ENCODE results near the gene NDE1. TPM values are rescaled to one million over a fixed set of nuclear protein-coding genes. Genes with fewer than 3 reads are reported as not detected.
A peak's percentile ranks its signal among the peaks of the same experiment; 100 is the strongest.
"Not testable (repeated sequence)": the region's sequence is repeated elsewhere in the genome, so short reads cannot be mapped to it uniquely, and the experiment has no call there.

The NDE1 gene
- total RNA-seq, 1 donor from 2014 or later: 42.9 TPM

- no peak for DNase-seq (ENCODE audit: low spot score)
- ATAC-seq: no peak
- intact Hi-C loops (cut with DNase I): no loop called here
These were observed 27.4 kb downstream of the NDE1 start for GRCh38 chr16:15677447-15677846.

GRCh38 chr16:15682105-15682570 is 32.1 kb downstream of the NDE1 start:
- no peak for ATAC-seq
- no peak for DNase-seq (ENCODE audit: low spot score)
- intact Hi-C loops (cut with DNase I): no loop called here

- no peak for DNase-seq (ENCODE audit: low spot score)
- intact Hi-C loops (cut with DNase I): no loop called here
These were observed 36.2 kb downstream of the NDE1 start for GRCh38 chr16:15686287-15686686.

GRCh38 chr16:15689290-15689689 is 39.2 kb downstream of the NDE1 start:
- intact Hi-C loops (cut with DNase I): no loop called here
- DNase-seq (ENCODE audit: low spot score) (no peak), ATAC-seq (no peak)

More at GRCh38 chr16:15686287-15686686, 36.2 kb downstream of the NDE1 start:
- no peak for ATAC-seq

GRCh38 chr16:15690296-15690695 is 40.3 kb downstream of the NDE1 start:
- DNase-seq (ENCODE audit: low spot score) (no peak), ATAC-seq (no peak)
- intact Hi-C loops (cut with DNase I): no loop called here

GRCh38 chr16:15691046-15691445 is 41.0 kb downstream of the NDE1 start:
- DNase-seq (ENCODE audit: low spot score) (no peak), ATAC-seq (no peak)
- intact Hi-C loops (cut with DNase I): no loop called here

- DNase-seq (ENCODE audit: low spot score); intact Hi-C loops (cut with DNase I); ATAC-seq: not testable (repeated sequence)
These were observed 42.5 kb downstream of the NDE1 start for GRCh38 chr16:15692508-15692907.

GRCh38 chr16:15694499-15694898 is 44.5 kb downstream of the NDE1 start:
- intact Hi-C loops (cut with DNase I): no loop called here
- no peak for DNase-seq (ENCODE audit: low spot score)
- ATAC-seq: no peak

- no peak for ATAC-seq
- DNase-seq (ENCODE audit: low spot score): no peak
- intact Hi-C loops (cut with DNase I): no loop called here
These were observed 49.8 kb downstream of the NDE1 start for GRCh38 chr16:15699819-15700218.

GRCh38 chr16:15701367-15701766 is 51.3 kb downstream of the NDE1 start:
- no peak for DNase-seq (ENCODE audit: low spot score)
- intact Hi-C loops (cut with DNase I): no loop called here
- ATAC-seq: no peak

- intact Hi-C loops (cut with DNase I): no loop called here
- DNase-seq (ENCODE audit: low spot score) (no peak), ATAC-seq (no peak)
These were observed 52.2 kb downstream of the NDE1 start for GRCh38 chr16:15701975-15702970.

- intact Hi-C loops (cut with DNase I): no loop called here
- DNase-seq (ENCODE audit: low spot score): no peak
- ATAC-seq: no peak
These were observed 53.1 kb downstream of the NDE1 start for GRCh38 chr16:15703029-15703736.

GRCh38 chr16:15704545-15704987 is 54.5 kb downstream of the NDE1 start:
- DNase-seq (ENCODE audit: low spot score): peak; percentile 91

GRCh38 chr16:15705064-15705565 is 55.1 kb downstream of the NDE1 start:
- ATAC-seq: no peak
- no peak for DNase-seq (ENCODE audit: low spot score)
- intact Hi-C loops (cut with DNase I): no loop called here

More at GRCh38 chr16:15704545-15704987, 54.5 kb downstream of the NDE1 start:
- intact Hi-C loops (cut with DNase I): no loop called here
- ATAC-seq: peak; percentile 88

- DNase-seq (ENCODE audit: low spot score) (no peak), ATAC-seq (no peak)
- intact Hi-C loops (cut with DNase I): no loop called here
These were observed 57.3 kb downstream of the NDE1 start for GRCh38 chr16:15707332-15707731.

- ATAC-seq (no peak), DNase-seq (ENCODE audit: low spot score) (no peak)
- intact Hi-C loops (cut with DNase I): no loop called here
These were observed 58.1 kb downstream of the NDE1 start for GRCh38 chr16:15708096-15708495.

- ATAC-seq: no peak
- no peak for DNase-seq (ENCODE audit: low spot score)
- intact Hi-C loops (cut with DNase I): no loop called here
These were observed 59.0 kb downstream of the NDE1 start for GRCh38 chr16:15708997-15709396.

GRCh38 chr16:15714393-15715172 is 64.5 kb downstream of the NDE1 start:
- intact Hi-C loops (cut with DNase I): no loop called here
- no peak for ATAC-seq
- DNase-seq (ENCODE audit: low spot score): no peak

- intact Hi-C loops (cut with DNase I): no loop called here
- DNase-seq (ENCODE audit: low spot score) (no peak), ATAC-seq (no peak)
These were observed 65.2 kb downstream of the NDE1 start for GRCh38 chr16:15715221-15715620.

Measured in sciatic nerve (tissue), 2 donors.